Nephron progenitor cell (in vitro differentiated cells): ENCODE results near the gene ASPG.
A peak's percentile ranks its signal among the peaks of the same experiment; 100 is the strongest.

Source experiments
- DNase-seq: peaks from one replicate; pipeline ENCODE4 v3.0.0; 2021
- H3K27ac Mint-ChIP-seq: 2 replicates; pipeline ENCODE4 v1.8.0; 2021; ENCODE audit warnings: mild to moderate bottlenecking, moderate library complexity, mixed read lengths
- H3K27me3 Mint-ChIP-seq: 2 replicates; pipeline ENCODE4 v1.8.0; 2021; ENCODE audit warnings: mild to moderate bottlenecking, low read depth, mixed read lengths; ENCODE audit not compliant: poor library complexity
- H3K36me3 Mint-ChIP-seq: 2 replicates; pipeline ENCODE4 v1.8.0; 2021; ENCODE audit warnings: low read depth, mixed read lengths
- H3K4me1 Mint-ChIP-seq: 2 replicates; pipeline ENCODE4 v1.8.0; 2021; ENCODE audit warnings: mixed read lengths
- H3K4me3 Mint-ChIP-seq: 2 replicates; pipeline ENCODE4 v1.8.0; 2021; ENCODE audit warnings: mild to moderate bottlenecking, moderate library complexity, mixed read lengths
- H3K9me3 Mint-ChIP-seq: 2 replicates; pipeline ENCODE4 v1.8.0; 2021; ENCODE audit warnings: mild to moderate bottlenecking, moderate library complexity, mixed read lengths
- TF ChIP-seq, protein P1 (sequence below): fragments of 200-600 bp; sonication (generic); IDR thresholded peaks from 2 replicates; pipeline ENCODE4 v1.5.0; 2021; ENCODE audit warnings: antibody characterized with exemption

The ASPG gene

DNA sequence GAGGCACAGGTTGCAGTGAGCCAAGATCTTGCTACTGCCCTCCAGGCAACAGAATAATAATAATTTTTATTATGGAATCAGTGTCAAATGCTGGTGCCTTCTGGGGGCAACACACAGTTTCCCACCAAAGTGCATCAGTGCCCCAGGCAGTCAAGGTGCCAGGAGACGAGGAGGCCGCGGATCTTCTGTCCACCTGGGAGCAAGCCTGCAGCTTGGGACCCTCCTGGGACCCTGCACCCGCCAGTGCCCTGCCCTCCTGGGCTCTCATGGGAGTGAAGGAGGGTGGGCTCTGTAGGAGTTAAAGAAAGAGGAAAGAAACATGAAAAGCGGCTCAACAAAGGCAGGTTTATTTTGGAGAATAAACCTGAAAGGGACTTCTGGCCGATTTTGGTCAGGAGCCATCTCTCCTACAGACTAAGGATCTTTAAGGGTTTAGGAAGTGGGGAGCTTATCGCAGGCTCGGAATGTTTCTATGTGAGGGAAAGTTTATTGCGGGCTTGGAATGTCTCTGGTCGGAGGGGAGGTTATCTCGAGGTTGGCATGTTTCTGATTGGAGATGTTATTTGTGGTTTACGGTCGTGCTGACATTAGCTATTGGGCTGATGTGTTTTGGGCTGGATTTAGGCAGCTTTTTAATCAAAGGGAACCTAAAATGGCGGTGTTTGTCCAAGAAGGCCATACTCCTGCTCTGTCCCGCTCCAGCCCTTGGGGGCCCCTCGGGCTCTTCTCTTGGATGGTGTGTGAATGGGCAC lies 1.1 kb upstream of the ASPG start:
- Mint-ChIP-seq H3K36me3 (no peaks in the 10 kb centered on the region), H3K9me3 (peaks cover 6% of the 10 kb centered on the region), H3K4me1 (peaks cover 38% of the 10 kb centered on the region), H3K27me3 (peaks cover 39% of the 10 kb centered on the region), H3K27ac (no peak overlapping the region), H3K4me3 (peak overlapping the region; percentile 28)
- DNase-seq = no peak
- TF ChIP-seq, protein P1, sequence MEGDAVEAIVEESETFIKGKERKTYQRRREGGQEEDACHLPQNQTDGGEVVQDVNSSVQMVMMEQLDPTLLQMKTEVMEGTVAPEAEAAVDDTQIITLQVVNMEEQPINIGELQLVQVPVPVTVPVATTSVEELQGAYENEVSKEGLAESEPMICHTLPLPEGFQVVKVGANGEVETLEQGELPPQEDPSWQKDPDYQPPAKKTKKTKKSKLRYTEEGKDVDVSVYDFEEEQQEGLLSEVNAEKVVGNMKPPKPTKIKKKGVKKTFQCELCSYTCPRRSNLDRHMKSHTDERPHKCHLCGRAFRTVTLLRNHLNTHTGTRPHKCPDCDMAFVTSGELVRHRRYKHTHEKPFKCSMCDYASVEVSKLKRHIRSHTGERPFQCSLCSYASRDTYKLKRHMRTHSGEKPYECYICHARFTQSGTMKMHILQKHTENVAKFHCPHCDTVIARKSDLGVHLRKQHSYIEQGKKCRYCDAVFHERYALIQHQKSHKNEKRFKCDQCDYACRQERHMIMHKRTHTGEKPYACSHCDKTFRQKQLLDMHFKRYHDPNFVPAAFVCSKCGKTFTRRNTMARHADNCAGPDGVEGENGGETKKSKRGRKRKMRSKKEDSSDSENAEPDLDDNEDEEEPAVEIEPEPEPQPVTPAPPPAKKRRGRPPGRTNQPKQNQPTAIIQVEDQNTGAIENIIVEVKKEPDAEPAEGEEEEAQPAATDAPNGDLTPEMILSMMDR = no peak

DNA sequence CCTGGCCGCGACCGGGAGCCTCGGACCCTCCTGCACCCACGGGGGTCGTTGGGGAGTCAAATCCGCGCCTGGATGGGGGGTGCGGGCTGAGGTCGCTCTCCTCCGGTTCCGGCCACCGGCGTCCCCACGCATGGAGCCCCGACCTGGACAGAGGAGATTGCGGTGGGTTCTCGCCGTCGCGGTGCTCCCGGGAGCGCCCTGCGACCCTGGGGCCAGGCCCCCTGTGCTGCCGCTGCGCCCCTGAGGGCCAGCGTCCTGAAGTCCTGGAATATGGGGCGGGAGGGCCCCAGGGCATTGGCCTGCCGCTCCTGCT lies 345 bp downstream of the ASPG start:
- no peaks in the 10 kb centered on the region for H3K36me3 Mint-ChIP-seq
- H3K4me1 Mint-ChIP-seq = peaks cover 40% of the 10 kb centered on the region
- no peak overlapping the region for H3K27ac Mint-ChIP-seq
- H3K4me3 Mint-ChIP-seq = no peak overlapping the region
- TF ChIP-seq, protein P1 = no peak
- no peak for DNase-seq
- H3K9me3 Mint-ChIP-seq = no peaks in the 10 kb centered on the region
- H3K27me3 Mint-ChIP-seq = peaks cover 26% of the 10 kb centered on the region

DNA sequence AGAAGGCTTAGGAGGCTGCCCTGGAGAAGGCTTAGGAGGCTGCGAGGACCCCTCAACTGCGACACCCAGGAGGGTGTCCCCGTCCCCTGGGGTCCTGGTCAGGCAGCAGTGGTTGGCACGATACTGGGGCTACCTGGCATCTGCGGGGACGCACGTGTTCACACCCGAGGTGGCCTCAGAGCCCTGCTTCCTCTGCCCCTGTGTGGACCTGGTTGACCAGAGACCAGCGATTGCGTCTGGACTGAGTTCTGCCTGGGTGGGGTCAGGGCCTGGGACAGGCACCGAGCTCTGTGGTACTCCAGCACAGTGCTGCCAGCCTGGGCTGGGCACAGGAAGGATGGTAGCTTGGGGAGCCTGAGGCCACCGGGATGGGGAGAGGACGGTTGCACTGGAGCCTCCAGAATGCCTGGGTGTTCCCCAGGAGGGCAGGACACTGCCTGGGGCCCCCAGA lies 735 bp downstream of the ASPG start:
- peaks cover 26% of the 10 kb centered on the region for H3K27me3 Mint-ChIP-seq
- DNase-seq = no peak
- no peak overlapping the region for H3K27ac Mint-ChIP-seq
- peaks cover 44% of the 10 kb centered on the region for H3K4me1 Mint-ChIP-seq
- TF ChIP-seq, protein P1 = no peak
- H3K4me3 Mint-ChIP-seq = no peak overlapping the region
- no peaks in the 10 kb centered on the region for H3K36me3 Mint-ChIP-seq
- H3K9me3 Mint-ChIP-seq = no peaks in the 10 kb centered on the region

DNA sequence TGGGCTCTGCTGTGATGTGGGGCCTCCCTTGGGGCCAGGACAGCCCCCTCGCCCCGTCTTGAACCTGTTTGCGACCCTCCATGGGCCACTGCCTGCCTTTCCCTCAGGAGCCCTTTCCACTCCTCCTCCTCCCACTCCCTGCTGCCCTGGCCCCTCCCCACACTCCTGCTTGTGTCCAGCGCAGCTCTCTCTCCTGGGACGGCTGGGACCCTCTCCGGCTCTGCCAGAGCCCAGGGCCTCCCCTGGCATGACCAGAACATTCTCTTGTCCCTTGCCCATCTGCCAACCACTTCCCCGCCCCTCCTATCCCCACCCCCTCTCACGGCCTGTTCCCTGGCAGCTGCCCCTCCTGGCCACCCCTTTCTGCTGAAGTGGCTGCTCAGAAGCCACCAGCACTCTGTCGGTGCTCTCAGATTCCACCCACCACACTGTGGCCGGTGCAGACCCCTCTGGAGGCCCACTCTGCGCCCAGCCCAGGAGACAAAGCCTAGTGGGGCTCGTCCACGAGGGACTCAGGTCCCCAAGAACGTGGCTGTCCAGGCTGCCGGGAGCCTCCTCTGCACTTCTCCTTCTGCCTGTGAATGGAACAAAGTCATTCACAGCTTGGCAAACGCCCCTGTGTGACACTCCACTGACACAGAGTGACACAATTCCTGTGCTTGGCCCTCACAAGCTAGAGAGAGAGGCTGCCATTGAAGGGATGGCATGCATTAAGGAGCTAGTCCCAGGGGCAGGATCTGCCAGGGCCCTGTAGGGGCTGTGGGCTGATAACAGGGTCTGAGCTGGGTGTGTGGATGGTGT lies 1.4 kb downstream of the ASPG start:
- DNase-seq = peak; percentile 41
- Mint-ChIP-seq H3K27me3 (peaks cover 26% of the 10 kb centered on the region), H3K36me3 (no peaks in the 10 kb centered on the region), H3K9me3 (no peaks in the 10 kb centered on the region), H3K27ac (no peak overlapping the region), H3K4me1 (peaks cover 50% of the 10 kb centered on the region), H3K4me3 (no peak overlapping the region)
- TF ChIP-seq, protein P1 = no peak

DNA sequence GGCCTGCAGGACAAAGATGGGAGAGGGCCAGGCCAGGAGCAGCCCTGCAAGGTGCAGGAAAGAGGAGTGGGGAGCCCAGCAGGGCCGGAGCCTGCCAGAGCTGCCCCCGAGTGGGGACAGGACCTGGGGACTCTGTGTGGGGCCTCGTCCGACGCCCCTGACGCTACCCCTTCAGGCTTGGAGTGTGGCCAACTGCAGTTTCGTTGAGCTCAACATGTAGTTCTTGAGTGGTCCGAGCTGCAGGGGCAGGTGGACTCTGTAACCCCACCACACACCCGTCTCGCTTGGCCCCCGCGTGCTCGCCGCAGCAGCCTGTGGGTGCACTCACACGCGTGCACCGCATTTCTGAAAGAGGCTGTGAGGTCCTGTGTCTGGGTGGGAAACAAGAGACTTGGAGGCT lies 2.0 kb downstream of the ASPG start:
- Mint-ChIP-seq H3K9me3 (no peaks in the 10 kb centered on the region), H3K4me1 (peaks cover 53% of the 10 kb centered on the region), H3K27ac (no peak overlapping the region), H3K36me3 (no peaks in the 10 kb centered on the region), H3K27me3 (peaks cover 26% of the 10 kb centered on the region), H3K4me3 (no peak overlapping the region)
- no peak for DNase-seq
- TF ChIP-seq, protein P1 = no peak
